ENCODE measurements around the gene ARL2.
"Not testable (repeated sequence)": the region's sequence is repeated elsewhere in the genome, so short reads cannot be mapped to it uniquely, and the experiment has no call there.

The ARL2 gene

GRCh38 chr11:65013888-65014725 lies at the start of gene ARL2:
TSS of gene ARL2 (plus strand) at chr11:65014160. CDS start at chr11:65014208, 48 bp downstream.
- DNase-seq, result peak; percentile 68

- no peak for DNase-seq
Measured at GRCh38 chr11:64967375-64967774, 46.6 kb upstream of the ARL2 start.

DNA sequence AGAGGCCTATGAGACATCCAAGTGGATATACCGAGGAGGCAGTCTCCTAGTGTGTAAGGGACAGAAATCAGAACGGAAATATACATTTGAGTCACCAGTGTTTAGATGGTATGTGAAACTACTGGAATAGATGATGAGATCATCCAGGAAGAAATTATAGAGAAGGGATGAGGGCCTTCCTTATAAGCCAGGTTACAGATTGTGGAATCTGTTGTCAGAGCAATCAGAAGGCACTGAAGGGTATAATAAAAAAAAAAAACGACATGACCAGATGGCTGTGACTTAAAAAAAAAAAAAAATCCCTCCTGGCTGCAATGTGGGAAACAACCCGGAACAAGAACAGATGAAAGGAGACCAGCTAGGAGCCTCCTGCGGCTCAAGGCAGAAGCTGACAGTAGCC lies 44.8 kb upstream of the ARL2 start:
- peak; percentile 66 for DNase-seq

GRCh38 chr11:64970731-64971151 lies 43.2 kb upstream of the ARL2 start:
- no peak for DNase-seq

DNA sequence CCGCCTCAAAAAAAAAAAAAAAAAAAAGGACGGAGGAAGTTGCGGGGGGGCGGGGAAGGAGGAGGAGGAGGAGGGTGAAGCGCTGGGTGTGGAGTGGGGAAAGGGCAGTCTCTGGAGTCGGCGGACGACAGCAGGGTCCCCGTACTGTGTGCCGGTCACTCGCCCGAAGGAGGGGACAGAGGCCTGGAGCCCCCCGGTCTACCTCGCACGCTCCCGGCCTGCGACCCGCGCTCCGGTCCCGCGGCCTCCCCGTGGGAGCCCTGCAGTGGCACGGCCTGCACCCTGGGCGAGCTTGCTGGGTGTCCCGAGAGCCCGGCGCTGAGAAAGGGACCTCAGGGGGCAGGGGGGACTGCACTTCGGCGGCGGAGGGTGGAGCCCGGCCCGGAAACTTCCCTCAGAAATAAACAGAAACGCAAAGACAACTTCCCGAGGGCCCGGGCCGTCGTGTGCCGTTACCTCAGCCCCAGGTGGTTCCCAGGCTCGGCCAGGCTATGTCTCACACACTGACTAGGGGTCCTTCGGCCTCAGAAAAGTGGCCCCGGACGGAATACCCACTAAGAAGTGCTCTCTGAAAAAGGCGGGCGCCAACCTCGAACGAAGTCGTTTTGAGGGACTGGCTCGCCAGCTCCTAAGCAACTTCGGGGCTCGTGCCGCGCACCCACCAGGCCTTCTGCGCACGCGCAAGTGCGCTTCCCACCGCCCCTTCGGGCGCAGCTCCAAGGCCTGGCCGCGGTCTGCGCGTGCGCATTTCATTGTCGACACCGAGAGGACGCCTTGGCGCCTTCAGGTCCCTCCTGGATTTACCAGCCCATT lies 42.3 kb upstream of the ARL2 start, which contains the start of gene MAJIN:
TSS of gene MAJIN (minus strand) at position 688 of the 813 bp plus-strand sequence. CDS start 12,703 bp downstream, outside the sequence.
- no peak for DNase-seq

- no peak for DNase-seq
Measured at GRCh38 chr11:64974124-64974523, 39.8 kb upstream of the ARL2 start.

GRCh38 chr11:64976651-64977050 lies 37.3 kb upstream of the ARL2 start:
- DNase-seq, result no peak

GRCh38 chr11:64983339-64983738 lies 30.6 kb upstream of the ARL2 start:
- DNase-seq, result not testable (repeated sequence)

DNA sequence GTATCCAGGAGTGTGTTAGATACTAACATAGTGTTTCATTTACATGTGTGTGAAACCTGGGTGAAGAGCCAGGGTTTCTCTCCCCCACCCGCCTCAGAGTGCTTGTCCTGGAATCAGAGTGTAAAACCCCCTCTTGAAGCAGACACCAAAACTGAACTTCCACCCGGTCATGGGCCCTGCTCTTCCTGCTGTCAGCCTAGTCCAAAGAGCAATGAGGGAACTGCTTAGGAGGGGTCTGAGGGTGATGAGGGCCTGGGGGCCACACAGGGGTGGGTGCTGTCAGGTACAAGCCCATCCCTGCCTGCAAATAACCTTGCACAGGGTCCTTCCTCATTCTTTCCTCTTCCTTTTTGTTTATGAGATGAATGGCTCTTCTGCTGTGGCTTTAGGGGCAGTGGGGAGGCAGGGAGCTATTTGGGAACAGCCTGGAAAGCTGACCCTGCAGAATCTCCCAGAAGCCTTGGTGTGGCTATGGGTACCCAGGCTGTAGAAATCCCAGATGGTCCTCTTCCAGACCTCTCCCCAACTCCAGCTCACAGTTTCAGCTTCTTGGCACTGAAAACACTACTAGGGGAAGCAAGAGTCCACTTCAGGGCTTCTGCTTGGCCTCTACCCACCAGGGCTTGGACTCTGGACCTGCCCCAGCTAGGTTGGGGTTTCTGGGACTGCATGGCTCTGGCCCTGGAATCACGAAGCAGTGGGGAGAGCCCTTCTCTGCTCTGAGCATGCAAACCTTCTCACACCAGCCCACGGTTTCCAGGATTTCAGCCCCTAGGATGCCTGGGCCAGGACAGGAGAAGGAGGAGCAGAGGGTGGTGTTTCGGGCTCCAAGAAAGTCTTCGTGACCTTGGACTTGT lies 25.7 kb upstream of the ARL2 start:
- no peak for DNase-seq

DNA sequence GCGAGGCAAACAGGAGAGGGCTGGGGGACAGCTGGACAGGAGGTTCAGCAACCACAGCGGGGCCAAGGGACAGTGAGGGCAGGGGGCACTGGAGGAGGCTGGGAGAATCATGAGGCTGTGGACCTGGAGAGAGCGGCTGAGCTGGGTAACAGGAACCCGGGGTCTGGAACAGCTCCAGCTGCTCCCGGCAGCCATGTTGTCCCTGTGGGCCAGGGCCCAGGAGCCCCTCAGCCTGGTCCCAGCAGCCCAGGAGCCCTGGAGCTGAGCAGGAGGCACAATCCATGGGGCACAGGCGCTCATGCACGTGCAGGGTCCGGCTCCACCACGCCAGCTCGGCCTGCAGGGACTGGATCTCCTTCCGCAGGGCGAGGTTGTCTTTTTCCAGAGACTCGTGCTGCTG lies 24.5 kb upstream of the ARL2 start:
- DNase-seq, result no peak

- DNase-seq, result no peak
Measured at GRCh38 chr11:64990222-64990923, 23.6 kb upstream of the ARL2 start.

- no peak for DNase-seq
Measured at GRCh38 chr11:64994318-64994717, 19.6 kb upstream of the ARL2 start.

DNA sequence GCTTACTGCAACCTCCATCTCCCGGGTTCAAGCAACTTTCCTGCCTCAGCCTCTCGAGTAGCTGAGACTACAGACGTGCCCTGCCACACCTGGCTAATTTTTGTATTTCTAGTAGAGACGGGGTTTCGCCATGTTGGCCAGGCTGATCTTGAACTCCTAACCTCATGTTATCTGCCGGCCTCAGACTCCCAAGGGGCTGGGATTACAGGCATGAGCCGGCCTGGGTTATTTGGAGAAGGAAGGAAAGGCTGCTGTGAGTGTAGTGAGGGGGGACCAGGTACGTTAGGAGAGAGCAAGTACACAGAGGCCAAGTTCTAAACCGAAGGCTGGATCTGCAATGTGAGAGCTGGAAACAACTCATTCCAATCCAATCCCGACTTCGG lies 17.6 kb upstream of the ARL2 start:
- DNase-seq, result no peak

- no peak for DNase-seq
Measured at GRCh38 chr11:64996710-64997380, 17.1 kb upstream of the ARL2 start, which contains the start of gene BATF2. TSS of gene BATF2 (minus strand) at chr11:64996971. CDS start at chr11:64996914, 57 bp downstream.

DNA sequence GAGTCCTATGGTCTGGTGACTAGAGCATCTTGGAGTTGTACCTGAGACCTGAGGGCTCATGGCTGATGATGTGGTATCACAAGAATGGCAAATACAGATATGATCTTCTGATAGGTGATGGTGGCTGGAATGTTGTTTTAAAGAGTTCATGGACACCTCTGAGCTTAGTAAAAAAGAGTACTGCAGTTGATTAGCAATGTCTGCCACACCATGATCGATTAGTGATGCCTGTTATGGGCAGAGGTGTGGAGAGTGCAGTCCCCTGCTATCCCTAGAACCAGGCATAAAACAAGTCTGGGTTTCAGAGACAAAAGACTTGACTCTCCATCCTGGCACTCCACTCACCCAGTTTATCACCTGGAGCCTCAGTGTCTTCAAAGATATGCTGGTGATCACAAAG lies 15.8 kb upstream of the ARL2 start:
- no peak for DNase-seq

- no peak for DNase-seq
Measured at GRCh38 chr11:64998690-64999431, 15.1 kb upstream of the ARL2 start.

DNA sequence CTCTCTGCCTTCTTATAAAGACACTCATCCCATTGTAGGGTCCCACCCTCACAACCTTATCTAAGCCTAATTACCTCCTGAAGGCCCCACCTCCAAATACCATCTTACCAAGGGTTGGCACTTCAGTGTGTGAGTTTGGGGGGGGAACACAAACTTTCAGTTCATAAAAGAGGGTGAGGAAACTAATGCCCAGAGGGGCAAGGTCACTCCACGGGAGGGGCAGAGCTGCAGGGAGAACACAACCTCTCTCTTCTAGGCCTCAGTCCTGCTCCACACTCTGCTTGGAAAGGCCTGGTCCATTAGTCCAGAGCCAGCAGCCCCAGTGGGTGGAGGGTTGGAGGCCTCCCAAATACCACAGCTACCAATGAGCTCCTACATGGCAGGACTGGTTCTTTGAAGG lies 14.5 kb upstream of the ARL2 start:
- DNase-seq, result no peak

DNA sequence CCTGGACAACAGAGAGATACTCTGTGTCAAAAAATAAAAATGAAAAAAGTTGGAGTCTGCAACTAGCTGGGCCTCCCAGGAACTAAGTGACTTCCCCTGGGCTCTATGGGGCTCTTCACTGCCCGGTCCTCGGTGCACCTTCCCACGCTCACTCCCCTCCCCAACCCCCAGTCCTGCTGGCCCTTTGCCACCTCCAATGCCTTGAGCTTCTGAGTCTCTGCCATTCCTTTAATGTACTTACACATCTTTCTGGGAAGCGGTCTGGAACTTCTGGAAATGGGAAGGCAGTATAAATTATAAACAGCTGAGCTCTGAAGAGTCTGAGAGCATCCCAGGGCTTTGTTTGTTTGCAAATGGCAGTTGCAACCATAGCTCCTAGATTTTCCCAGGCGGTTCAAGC lies 11.3 kb upstream of the ARL2 start:
- DNase-seq, result no peak

DNA sequence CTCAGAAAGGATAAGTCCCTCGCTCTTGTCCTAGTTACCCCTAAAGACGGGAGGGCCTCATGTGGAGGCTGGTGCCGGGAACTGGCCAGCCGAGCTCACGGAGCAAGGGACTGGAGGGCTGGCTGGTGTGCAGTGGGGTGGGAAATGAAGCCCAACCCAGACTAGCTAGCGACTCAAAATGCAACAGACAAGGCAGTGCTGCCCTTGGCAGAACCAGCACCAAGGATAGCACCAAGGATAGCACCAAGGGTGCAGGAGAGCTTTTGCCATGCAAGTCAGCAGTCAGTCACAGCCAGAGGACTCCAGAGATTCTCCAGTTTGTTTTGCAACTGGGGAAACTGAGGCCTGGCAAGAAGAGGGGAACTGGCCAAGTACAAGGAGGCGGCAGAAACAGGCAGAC lies 10.7 kb upstream of the ARL2 start:
- no peak for DNase-seq

DNA sequence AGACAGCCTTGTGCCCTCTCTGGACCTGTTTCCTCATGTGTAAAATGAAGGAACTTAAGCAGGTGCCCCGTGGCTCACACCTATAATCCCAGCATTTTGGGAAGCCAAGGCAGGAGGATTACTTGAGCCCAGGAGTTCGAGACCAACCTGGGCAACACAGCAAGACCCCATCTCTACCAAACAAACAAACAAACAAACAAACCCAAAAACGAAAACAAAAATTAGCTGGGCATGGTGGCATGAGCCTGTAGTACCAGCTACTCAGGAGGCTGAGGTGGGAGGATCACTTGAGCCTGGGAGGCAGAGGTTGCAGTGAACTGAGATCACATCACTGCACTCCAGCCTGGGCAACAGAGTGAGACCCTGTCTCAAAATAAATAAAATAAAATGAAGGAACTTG lies 10.0 kb upstream of the ARL2 start:
- DNase-seq, result not testable (repeated sequence)

- DNase-seq, result no peak
Measured at GRCh38 chr11:65008016-65008415, 5.9 kb upstream of the ARL2 start.

Measured in NCI-H1694 (cell line).